OCI-LY3 (cell line): ENCODE results near the gene CDCP1.

Experiments used
- CTCF ChIP-seq: fragments of 200-600, 300-600 bp; sonication (generic); IDR thresholded peaks from 2 replicates; pipeline ENCODE4 v1.5.1; 2014; ENCODE audit warnings: antibody characterized with exemption, low read length, low read depth
- EZH2phosphoT487 ChIP-seq: fragments of 200-600 bp; shearing (Covaris generic); IDR thresholded peaks from 2 replicates; pipeline ENCODE4 v1.6.1; 2018; ENCODE audit warnings: antibody characterized with exemption, mixed run types, low read depth

- TF ChIP-seq CTCF: no peak
- no peak for TF ChIP-seq EZH2phosphoT487
Measured at GRCh38 chr3:45170096-45170495, 23.9 kb upstream of the CDCP1 start.
